Upper lobe of left lung (tissue), 4 donors: ENCODE results near the gene MRPL19.

Experiments
- POLR2AphosphoS5 ChIP-seq, 2 donors: sonication (generic); formaldehyde crosslinking; IDR thresholded peaks; one replicate each; pipeline ENCODE4 v1.5.1; 2017; ENCODE audit warnings: antibody characterized with exemption in 2 of 2
- TF ChIP-seq, protein P1 (sequence below), 6 experiments: fragments of 450-650 bp in 4 of 6; fragments of 200-600 bp in 2 of 6; sonication (generic) in 2 of 6; IDR thresholded peaks; one replicate each; pipeline ENCODE4 v1.5.1; 2016 to 2019; ENCODE audit warnings: antibody characterized with exemption in 6 of 6

DNA sequence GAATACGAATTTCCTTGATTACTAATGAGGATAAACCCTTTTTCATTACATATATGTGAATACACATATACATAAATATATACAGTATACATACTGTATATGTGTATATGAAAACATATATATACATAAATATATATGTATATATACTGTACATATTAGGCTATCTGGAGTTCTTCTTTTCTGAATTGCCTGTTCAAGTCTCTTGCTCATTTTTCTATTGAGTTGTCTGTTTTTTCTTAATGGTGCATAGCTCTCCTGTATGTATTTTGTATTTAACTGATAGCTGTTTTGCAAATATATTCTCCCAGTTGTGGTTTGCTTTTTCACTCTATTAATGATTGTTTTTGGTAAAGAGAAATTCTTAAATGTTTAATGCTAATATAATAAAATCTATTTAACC lies 73.0 kb downstream of the MRPL19 start:
- TF ChIP-seq, protein P1, sequence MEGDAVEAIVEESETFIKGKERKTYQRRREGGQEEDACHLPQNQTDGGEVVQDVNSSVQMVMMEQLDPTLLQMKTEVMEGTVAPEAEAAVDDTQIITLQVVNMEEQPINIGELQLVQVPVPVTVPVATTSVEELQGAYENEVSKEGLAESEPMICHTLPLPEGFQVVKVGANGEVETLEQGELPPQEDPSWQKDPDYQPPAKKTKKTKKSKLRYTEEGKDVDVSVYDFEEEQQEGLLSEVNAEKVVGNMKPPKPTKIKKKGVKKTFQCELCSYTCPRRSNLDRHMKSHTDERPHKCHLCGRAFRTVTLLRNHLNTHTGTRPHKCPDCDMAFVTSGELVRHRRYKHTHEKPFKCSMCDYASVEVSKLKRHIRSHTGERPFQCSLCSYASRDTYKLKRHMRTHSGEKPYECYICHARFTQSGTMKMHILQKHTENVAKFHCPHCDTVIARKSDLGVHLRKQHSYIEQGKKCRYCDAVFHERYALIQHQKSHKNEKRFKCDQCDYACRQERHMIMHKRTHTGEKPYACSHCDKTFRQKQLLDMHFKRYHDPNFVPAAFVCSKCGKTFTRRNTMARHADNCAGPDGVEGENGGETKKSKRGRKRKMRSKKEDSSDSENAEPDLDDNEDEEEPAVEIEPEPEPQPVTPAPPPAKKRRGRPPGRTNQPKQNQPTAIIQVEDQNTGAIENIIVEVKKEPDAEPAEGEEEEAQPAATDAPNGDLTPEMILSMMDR (IDR thresholded peaks at IDR 0.05) = no peak
- TF ChIP-seq POLR2AphosphoS5 (IDR thresholded peaks at IDR 0.05) = no peak
